SK-N-SH (cell line): ENCODE results near the gene PBOV1. TPM values are rescaled to one million over a fixed set of nuclear protein-coding genes. Genes with fewer than 3 reads are reported as not detected.

ENCODE experiments used
- CTCF ChIA-PET: fragments of 300-600, 350-600 bp; formaldehyde crosslinking; extraction: SDS; loops from one replicate; lab custom pipeline; 2021; lab: Yijun Ruan, JAX
- POLR2A ChIA-PET: fragments of 350-600 bp; sonication (Branson Sonifier 250); formaldehyde crosslinking; extraction: SDS; loops from one replicate; lab custom pipeline; 2020; ENCODE audit warnings: antibody characterized with exemption, inconsistent platforms; lab: Yijun Ruan, JAX
- DNase-seq: peaks from one replicate; pipeline ENCODE4 v3.0.0; 2012
- H2AFZ ChIP-seq: fragments of 200-600 bp; sonication (generic); 2 replicates; pipeline ENCODE4 v1.8.1; 2016; ENCODE audit warnings: antibody characterized with exemption, mild to moderate bottlenecking, low read depth
- H3F3A ChIP-seq: fragments of 200-600 bp; sonication (generic); replicated peaks from 2 replicates; pipeline ENCODE3; 2016; ENCODE audit warnings: antibody characterized with exemption, mild to moderate bottlenecking; ENCODE audit not compliant: insufficient read depth
- H3K27ac ChIP-seq, 2 experiments: fragments of 200-500 bp in 1 of 2; fragments of 200-600 bp in 1 of 2; sonication (Bioruptor generic) in 1 of 2; sonication (generic), shearing (Covaris generic) in 1 of 2; 2 replicates each; pipeline versions ENCODE4 v1.5.1 to v1.6.1; 2014 to 2016; ENCODE audit warnings: low read depth in 2 of 2, inconsistent platforms in 1 of 2, low read length in 1 of 2, mild to moderate bottlenecking in 1 of 2, mixed read lengths in 1 of 2
- H3K27me3 ChIP-seq: fragments of 200-600 bp; sonication (generic), shearing (Covaris generic); 2 replicates; pipeline ENCODE4 v1.6.1; 2016; ENCODE audit warnings: mixed run types; ENCODE audit not compliant: insufficient read depth
- H3K36me3 ChIP-seq, 2 experiments: fragments of 200-500 bp in 1 of 2; fragments of 200-600 bp in 1 of 2; sonication (Bioruptor generic) in 1 of 2; sonication (generic) in 1 of 2; replicated peaks in 1 of 2; 2 replicates each; pipeline versions ENCODE3 to v1.5.1; 2014 to 2016; ENCODE audit warnings: low read length in 1 of 2, mild to moderate bottlenecking in 1 of 2; ENCODE audit not compliant: insufficient read depth in 2 of 2, control insufficient read depth in 1 of 2
- H3K4me1 ChIP-seq, 2 experiments: fragments of 200-500 bp in 1 of 2; fragments of 200-600 bp in 1 of 2; sonication (Bioruptor generic) in 1 of 2; sonication (generic), shearing (Covaris generic) in 1 of 2; 2 replicates each; pipeline versions ENCODE4 v1.5.1 to v1.6.1; 2014 to 2016; ENCODE audit warnings: low read depth in 1 of 2, low read length in 1 of 2, mixed run types in 1 of 2; ENCODE audit not compliant: insufficient read depth in 2 of 2, control insufficient read depth in 1 of 2
- H3K4me2 ChIP-seq: fragments of 200-600 bp; sonication (generic), shearing (Covaris generic); 2 replicates; pipeline ENCODE4 v1.6.1; 2017; ENCODE audit warnings: mixed run types
- H3K4me3 ChIP-seq, 2 experiments: fragments of 200-500 bp in 1 of 2; fragments of 200-600 bp in 1 of 2; sonication (Bioruptor generic) in 1 of 2; sonication (generic), shearing (Covaris generic) in 1 of 2; 2 replicates each; pipeline versions ENCODE4 v1.5.1 to v1.8.1; 2014 to 2016; ENCODE audit warnings: low read depth in 2 of 2, inconsistent platforms in 1 of 2, low read length in 1 of 2, mild to moderate bottlenecking in 1 of 2, mixed read lengths in 1 of 2, moderate library complexity in 1 of 2
- H3K79me2 ChIP-seq: fragments of 200-600 bp; sonication (generic); 2 replicates; pipeline ENCODE4 v1.8.1; 2017; ENCODE audit warnings: mild to moderate bottlenecking; ENCODE audit not compliant: insufficient read depth
- H3K9ac ChIP-seq: fragments of 200-600 bp; sonication (generic); 2 replicates; pipeline ENCODE4 v1.6.1; 2017; ENCODE audit warnings: mixed run types
- H3K9me2 ChIP-seq: fragments of 200-600 bp; sonication (generic); 2 replicates; pipeline ENCODE4 v1.6.1; 2017; ENCODE audit warnings: mixed run types
- H3K9me3 ChIP-seq: fragments of 200-600 bp; sonication (generic); 2 replicates; pipeline ENCODE4 v1.6.1; 2017; ENCODE audit warnings: mixed run types, mild to moderate bottlenecking, moderate library complexity
- H4K20me1 ChIP-seq: fragments of 200-600 bp; sonication (generic); 2 replicates; pipeline ENCODE4 v1.6.1; 2017; ENCODE audit warnings: mild to moderate bottlenecking, mixed run types; ENCODE audit not compliant: insufficient read depth
- CHD2 ChIP-seq: fragments of 150-350 bp; IDR thresholded peaks from 2 replicates; pipeline ENCODE4 v1.6.1; 2018; ENCODE audit warnings: low read length; ENCODE audit not compliant: partially characterized antibody
- CTCF ChIP-seq: fragments of 200-600 bp; sonication (generic); IDR thresholded peaks from 2 replicates; pipeline ENCODE4 v1.6.1; 2017; ENCODE audit warnings: antibody characterized with exemption, mild to moderate bottlenecking, moderate library complexity
- ELF1 ChIP-seq: IDR thresholded peaks from 2 replicates; pipeline ENCODE4 v1.4.0; 2012
- FOSL2 ChIP-seq: IDR thresholded peaks from 2 replicates; pipeline ENCODE4 v1.4.0; 2012; ENCODE audit warnings: low read depth, mild to moderate bottlenecking, moderate library complexity, borderline replicate concordance
- FOXJ3 ChIP-seq: sonication (generic); formaldehyde crosslinking; IDR thresholded peaks from 2 replicates; pipeline ENCODE4 v1.5.1; 2020; ENCODE audit warnings: mild to moderate bottlenecking, missing genetic modification reagents
- GATA2 ChIP-seq: sonication (generic); formaldehyde crosslinking; IDR thresholded peaks from 2 replicates; pipeline ENCODE4 v1.5.0; 2020; ENCODE audit warnings: mild to moderate bottlenecking, missing genetic modification reagents
- IRF3 ChIP-seq: fragments of 150-350 bp; IDR thresholded peaks from 2 replicates; pipeline ENCODE4 v1.6.1; 2016; ENCODE audit warnings: mild to moderate bottlenecking, low read depth, low read length
- JUND ChIP-seq: IDR thresholded peaks from 2 replicates; pipeline ENCODE4 v1.4.0; 2012
- MAX ChIP-seq: IDR thresholded peaks from 2 replicates; pipeline ENCODE4 v1.4.0; 2012; ENCODE audit warnings: low read depth
- MXI1 ChIP-seq: IDR thresholded peaks from 2 replicates; pipeline ENCODE4 v1.6.1; 2012; ENCODE audit warnings: mild to moderate bottlenecking, low read depth, low read length, improper control_type of control experiment
- RAD21 ChIP-seq: IDR thresholded peaks from 2 replicates; pipeline ENCODE4 v1.6.1; 2012; ENCODE audit warnings: mild to moderate bottlenecking, low read length
- REST ChIP-seq: IDR thresholded peaks from 2 replicates; pipeline ENCODE4 v1.6.1; 2012; ENCODE audit warnings: mild to moderate bottlenecking, low read depth, low read length, moderate library complexity
- RFX5 ChIP-seq: IDR thresholded peaks from 2 replicates; pipeline ENCODE4 v1.6.1; 2012; ENCODE audit warnings: mild to moderate bottlenecking, improper control_type of control experiment, low read length
- RXRA ChIP-seq: IDR thresholded peaks from 2 replicates; pipeline ENCODE4 v1.4.0; 2012; ENCODE audit warnings: low read depth, mild to moderate bottlenecking, borderline replicate concordance
- SIN3A ChIP-seq: IDR thresholded peaks from 2 replicates; pipeline ENCODE4 v1.6.1; 2012; ENCODE audit warnings: low read depth, mild to moderate bottlenecking, low read length, moderate library complexity, borderline replicate concordance
- TEAD4 ChIP-seq: IDR thresholded peaks from 2 replicates; pipeline ENCODE4 v1.4.0; 2012; ENCODE audit warnings: mild to moderate bottlenecking, borderline replicate concordance; ENCODE audit not compliant: insufficient read depth
- USF1 ChIP-seq: IDR thresholded peaks from 2 replicates; pipeline ENCODE4 v1.4.0; 2012; ENCODE audit warnings: low read depth, borderline replicate concordance
- USF2 ChIP-seq: fragments of 150-350 bp; IDR thresholded peaks from 2 replicates; pipeline ENCODE4 v1.6.1; 2017; ENCODE audit warnings: antibody characterized with exemption, low read length, low read depth, borderline replicate concordance
- YY1 ChIP-seq: IDR thresholded peaks from 2 replicates; pipeline ENCODE4 v1.4.0; 2012; ENCODE audit warnings: low read depth, mild to moderate bottlenecking
- WGBS: methylation state at CpG from one replicate; pipeline ENCODE4 v1.1.6; 2017; ENCODE audit warnings: low lambda C conversion rate; 5-methylcytosine and 5-hydroxymethylcytosine counted together
- polyA plus RNA-seq, 3 experiments: library from polyadenylated mRNA; depleted of rRNA; stranded (reverse); fragments of >200 nt; gene quantifications; 2 replicates each; pipeline ENCODE4 v1.2.3, GENCODE V29; 2012

Gene PBOV1
- polyA plus RNA-seq, 1 of the 3 experiments (the other 2 are of a cell fraction), result not detected

GRCh38 chr6:138245751-138246150, 27.5 kb upstream of the PBOV1 start:
- Histone ChIP-seq H3K36me3 (no peaks in the 10 kb centered on the region), H2AFZ (no peak overlapping the region), H3K27ac (no peak overlapping the region), H3K4me3 (no peak overlapping the region), H3K4me2 (no peak overlapping the region), H3F3A (no peaks in the 10 kb centered on the region), H3K27me3 (no peaks in the 10 kb centered on the region), H3K9me3 (no peaks in the 10 kb centered on the region), H3K9ac (no peak overlapping the region), H4K20me1 (no peaks in the 10 kb centered on the region), H3K79me2 (no peaks in the 10 kb centered on the region), H3K4me1 (no peaks in the 10 kb centered on the region; a peak in 1 of 4 replicates), H3K9me2 (no peaks in the 10 kb centered on the region)
- 38% methylated on average over 3 of the region's 3 CpGs for WGBS
- TF ChIP-seq ELF1 (no peak), CHD2 (no peak), RAD21 (no peak), RFX5 (no peak), IRF3 (no peak), USF1 (no peak), RXRA (no peak), TEAD4 (no peak), REST (no peak), USF2 (no peak), MAX (no peak), FOXJ3 (CRISPR knock-in tag) (no peak), FOSL2 (no peak), GATA2 (CRISPR knock-in tag) (no peak), JUND (no peak), MXI1 (no peak), YY1 (no peak), SIN3A (no peak), CTCF (no peak)
- POLR2A ChIA-PET, result no interaction called here
- CTCF ChIA-PET, result interaction anchor here (1.0 kb wide), 1 partner anchor 16 kb away, joined by 3 read pairs; no protein-coding TSS in a partner anchor
- DNase-seq, result no peak
